A673 (cell line): ENCODE measurements around the gene RNF217. TPM values are rescaled to one million over a fixed set of nuclear protein-coding genes. Genes with fewer than 3 reads are reported as not detected.

Source experiments
- BruUV-seq: library from RNA; stranded (reverse); fragments of 400-500 nt; replicated peaks from 2 replicates; lab custom pipeline; 2021; lab: Mats Ljungman, UMichigan
- CTCF ChIA-PET: fragments of 300-600 bp; sonication (Branson Sonifier 250); formaldehyde crosslinking; loops from one replicate; lab custom pipeline; 2022; ENCODE audit warnings: antibody characterized with exemption; lab: Charles Lee
- POLR2A ChIA-PET: fragments of 300-600 bp; sonication (Branson Sonifier 250); formaldehyde crosslinking; loops from one replicate; lab custom pipeline; 2022; ENCODE audit warnings: antibody characterized with exemption; ENCODE audit not compliant: low non-redundant PET; lab: Charles Lee
- DNase-seq: peaks from one replicate; pipeline ENCODE4 v3.0.0-alpha.2; 2015; ENCODE audit warnings: low spot score
- H3K27ac ChIP-seq: fragments of 200-600 bp; sonication (generic); 2 replicates; pipeline ENCODE4 v1.5.1; 2016; ENCODE audit warnings: mixed run types, low read depth, mild to moderate bottlenecking, mixed read lengths, antibody characterized with exemption, low read length; ENCODE audit not compliant: poor library complexity, severe bottlenecking
- H3K27me3 ChIP-seq: fragments of 200-600 bp; sonication (generic); replicated peaks from 2 replicates; pipeline ENCODE4 v1.6.1; 2017; ENCODE audit warnings: mixed run types, low read depth, mild to moderate bottlenecking, mixed read lengths, antibody characterized with exemption, low read length; ENCODE audit not compliant: insufficient read depth, poor library complexity
- H3K36me3 ChIP-seq: fragments of 200-600 bp; sonication (generic); 2 replicates; pipeline ENCODE4 v1.6.1; 2016; ENCODE audit warnings: mixed run types, mild to moderate bottlenecking, mixed read lengths, antibody characterized with exemption, low read length; ENCODE audit not compliant: insufficient read depth, poor library complexity, severe bottlenecking
- H3K4me1 ChIP-seq: fragments of 200-600 bp; sonication (generic); 2 replicates; pipeline ENCODE4 v1.6.1; 2017; ENCODE audit warnings: mixed run types, mild to moderate bottlenecking, mixed read lengths, antibody characterized with exemption, low read length; ENCODE audit not compliant: insufficient read depth, poor library complexity, severe bottlenecking
- H3K4me3 ChIP-seq: fragments of 200-600 bp; sonication (generic); 2 replicates; pipeline ENCODE4 v1.5.1; 2016; ENCODE audit warnings: low read depth, mixed run types, mild to moderate bottlenecking, mixed read lengths, low read length; ENCODE audit not compliant: poor library complexity, severe bottlenecking
- H3K9me3 ChIP-seq: fragments of 200-600 bp; sonication (generic); 2 replicates; pipeline ENCODE4 v1.6.1; 2016; ENCODE audit warnings: mixed run types, low read depth, mild to moderate bottlenecking, mixed read lengths, antibody characterized with exemption, low read length; ENCODE audit not compliant: poor library complexity, severe bottlenecking
- CTCF ChIP-seq: fragments of 300-800, 200-600 bp; sonication (generic); conservative IDR thresholded peaks from 2 replicates; pipeline ENCODE4 v1.5.1; 2017; ENCODE audit warnings: low read depth, mild to moderate bottlenecking, antibody characterized with exemption, low read length, moderate library complexity, mixed read lengths
- EZH2 ChIP-seq: fragments of 200-600 bp; sonication (generic); IDR thresholded peaks from 2 replicates; pipeline ENCODE4 v1.6.1; 2017; ENCODE audit warnings: borderline replicate concordance, low read depth, mild to moderate bottlenecking, mixed read lengths, antibody characterized with exemption, low read length; ENCODE audit not compliant: poor library complexity, severe bottlenecking
- intact Hi-C: fragments of 100-400 bp; cut with micrococcal nuclease; formaldehyde crosslinking; loops from one replicate; pipeline ENCODE4 v1.10.0; 2022; ENCODE audit not compliant: unreplicated experiment
- total RNA-seq: library from RNA; stranded (reverse); gene quantifications from 2 replicates; pipeline ENCODE4 v1.2.3, GENCODE V29; 2021

RNF217 gene
- total RNA-seq, 1 experiment from 2014 or later = 20.6 TPM

GRCh38 chr6:125001684-125002405 lies 39.6 kb downstream of the RNF217 start:
- TF ChIP-seq EZH2 (no peak), CTCF (no peak)
- ChIA-PET CTCF (no interaction called here), POLR2A (no interaction called here)
- BruUV-seq = no TSS peak
- H3K9me3 ChIP-seq = no peaks in the 10 kb centered on the region
- peak overlapping the region; percentile 25 for H3K4me3 ChIP-seq
- H3K27me3 ChIP-seq = no peaks in the 10 kb centered on the region
- intact Hi-C loops = no loop called here
- H3K4me1 ChIP-seq = peaks cover 48% of the 10 kb centered on the region
- peaks cover 4% of the 10 kb centered on the region for H3K36me3 ChIP-seq
- peak; percentile 65 for DNase-seq
- peak overlapping the region; percentile 75 for H3K27ac ChIP-seq

GRCh38 chr6:125002406-125002741 lies 40.1 kb downstream of the RNF217 start:
- peaks cover 43% of the 10 kb centered on the region for H3K4me1 ChIP-seq
- POLR2A ChIA-PET = no interaction called here
- CTCF ChIA-PET = no interaction called here
- TF ChIP-seq CTCF (no peak), EZH2 (no peak)
- H3K36me3 ChIP-seq = peaks cover 4% of the 10 kb centered on the region
- BruUV-seq = no TSS peak
- no peaks in the 10 kb centered on the region for H3K27me3 ChIP-seq
- intact Hi-C loops = no loop called here
- H3K9me3 ChIP-seq = no peaks in the 10 kb centered on the region
- DNase-seq = no peak
- peak overlapping the region; percentile 75 for H3K27ac ChIP-seq
- H3K4me3 ChIP-seq = peak overlapping the region; percentile 25

- Histone ChIP-seq H3K4me3 (no peak overlapping the region), H3K27me3 (no peaks in the 10 kb centered on the region), H3K9me3 (no peaks in the 10 kb centered on the region), H3K27ac (peak overlapping the region; percentile 75), H3K36me3 (peaks cover 4% of the 10 kb centered on the region), H3K4me1 (peaks cover 42% of the 10 kb centered on the region)
- CTCF ChIA-PET = interaction anchor here (0.5 kb wide), 1 partner anchor 189 kb away, joined by 3 read pairs; no protein-coding TSS in a partner anchor
- intact Hi-C loops = no loop called here
- BruUV-seq = no TSS peak
- no peak for TF ChIP-seq CTCF
- no peak for TF ChIP-seq EZH2
- no peak for DNase-seq
- POLR2A ChIA-PET = no interaction called here
Observed at GRCh38 chr6:125003070-125003469, 40.8 kb downstream of the RNF217 start.
